Ovary (tissue), 9 donors: ENCODE results near the gene PKM. TPM values are rescaled to one million over a fixed set of nuclear protein-coding genes. Genes with fewer than 3 reads are reported as not detected.

Experiments used
- DNase-seq, 5 donors: peaks; one replicate each; pipeline ENCODE4 v3.0.0-alpha.2; 2019 to 2020
- H3K27ac ChIP-seq, 2 donors: fragments of 200-600 bp; one replicate each; pipeline versions ENCODE4 v1.5.1 to v1.8.0; 2019 to 2022
- H3K27me3 ChIP-seq: fragments of 200-600 bp; one replicate; pipeline ENCODE4 v1.8.0; 2022
- H3K36me3 ChIP-seq: fragments of 200-600 bp; sonication (generic); one replicate; pipeline ENCODE4 v1.5.1; 2019
- H3K4me1 ChIP-seq: one replicate; pipeline ENCODE4 v1.8.1; 2013; ENCODE audit warnings: mild to moderate bottlenecking, moderate library complexity; ENCODE audit not compliant: insufficient read depth
- H3K4me3 ChIP-seq: fragments of 200-600 bp; sonication (generic); one replicate; pipeline ENCODE4 v1.5.1; 2017
- H3K9me3 ChIP-seq, 2 donors: fragments of 200-600 bp in 1 of 2; sonication (generic) in 1 of 2; one replicate each; pipeline versions ENCODE4 v1.5.1 to v1.8.1; 2013 to 2019; ENCODE audit warnings: mild to moderate bottlenecking in 1 of 2, moderate library complexity in 1 of 2
- CTCF ChIP-seq, 3 donors: fragments of 450-650 bp in 2 of 3; fragments of 200-600 bp in 1 of 3; IDR thresholded peaks; one replicate each; pipeline versions ENCODE4 v1.5.1 to v1.8.0; 2016 to 2022; ENCODE audit warnings: antibody characterized with exemption in 3 of 3, mild to moderate bottlenecking in 1 of 3
- EP300 ChIP-seq: sonication (generic); formaldehyde crosslinking; IDR thresholded peaks from one replicate; pipeline ENCODE4 v1.6.1; 2017; ENCODE audit warnings: antibody characterized with exemption
- POLR2A ChIP-seq: fragments of 450-650 bp; IDR thresholded peaks from one replicate; pipeline ENCODE4 v1.6.1; 2017; ENCODE audit warnings: antibody characterized with exemption, mild to moderate bottlenecking, moderate library complexity
- WGBS, 3 donors: extraction: QIAGEN DNeasy Blood & Tissue Kit in 1 of 3; methylation state at CpG; one replicate each; pipeline versions ENCODE4 v1.1.5 to v1.1.7; 2013 to 2017; 5-methylcytosine and 5-hydroxymethylcytosine counted together
- intact Hi-C, 4 donors: fragments of 100-400 bp; cut with DNase I; formaldehyde crosslinking; loops; one replicate each; pipeline versions ENCODE4 v1.11.0 to v1.15.1; 2022 to 2023
- polyA plus RNA-seq, 2 donors: library from polyadenylated mRNA; stranded (reverse); fragments of 200-250 nt in 1 of 2; fragments of 350-450 nt in 1 of 2; fragmentation: Illumina TruSeq in 1 of 2; extraction: RNeasy Lipid Tissue Mini Kit (QIAGEN cat#74804) in 1 of 2; gene quantifications; one replicate each; pipeline ENCODE4 v1.2.3, GENCODE V29; 2013 to 2014
- total RNA-seq, 7 donors: library from RNA; depleted of rRNA in 2 of 7; stranded (reverse); fragments of >200 nt in 2 of 7; fragmentation: NEBNext Ultra II Directional in 3 of 7; extraction: Animal tissue kit (Norgen Biotek cat#: 25700) in 3 of 7; gene quantifications; one replicate each; pipeline versions ENCODE4 v1.1.0 to v1.2.4, GENCODE V29; 2016 to 2023
- donor health status: DM: no; HTN: no; CAD: no; lungs with moderate emphysema.
- donor health status: DM: no; HTN: no; CAD: no.
- donor health status: Bipolar disorder and iron deficiency.
- donor health status: DM: yes; HTN: yes; CAD: no.
- donor health status: DM: no; HTN: no; CAD: no.
- donor health status: DM: yes; HTN: yes; CAD: no.

The PKM gene
- total and polyA plus RNA-seq, 9 donors = 128 to 692 (median 291) TPM

- DNase-seq = no peak
- intact Hi-C loops = no loop called here
- Histone ChIP-seq H3K4me1 (no peaks in the 10 kb centered on the region), H3K4me3 (no peak overlapping the region), H3K36me3 (no peaks in the 10 kb centered on the region), H3K9me3 (no peaks in the 10 kb centered on the region), H3K27me3 (no peaks in the 10 kb centered on the region), H3K27ac (no peak overlapping the region)
- no peak for TF ChIP-seq CTCF (IDR thresholded peaks at IDR 0.05)
- no peak for TF ChIP-seq EP300
- WGBS, 3 donors = 44 to 55% (median 48%) methylated on average over 2 of the region's 2 CpGs
These were observed 11.9 kb upstream of the PKM start for GRCh38 chr15:72242775-72243370.

- intact Hi-C loops = no loop called here
- no peak overlapping the region for H3K4me3 ChIP-seq
- TF ChIP-seq EP300 = no peak
- no peak for TF ChIP-seq POLR2A
- TF ChIP-seq CTCF (IDR thresholded peaks at IDR 0.05) = no peak
- no peak overlapping the region for H3K27ac ChIP-seq
- no peaks in the 10 kb centered on the region for H3K27me3 ChIP-seq
- no peaks in the 10 kb centered on the region for H3K36me3 ChIP-seq
- no peak for DNase-seq
- no peaks in the 10 kb centered on the region for H3K9me3 ChIP-seq
- no peaks in the 10 kb centered on the region for H3K4me1 ChIP-seq
These were observed 8.7 kb upstream of the PKM start for GRCh38 chr15:72239652-72240051.

- DNase-seq = no peak
- no peak overlapping the region for H3K27ac ChIP-seq
- intact Hi-C loops = no loop called here
- no peak for TF ChIP-seq POLR2A
- no peak for TF ChIP-seq EP300
- no peaks in the 10 kb centered on the region for H3K4me1 ChIP-seq
- H3K27me3 ChIP-seq = no peaks in the 10 kb centered on the region
- H3K36me3 ChIP-seq = no peaks in the 10 kb centered on the region
- no peaks in the 10 kb centered on the region for H3K9me3 ChIP-seq
- WGBS, 3 donors = 94 to 97% (median 97%) methylated on average over 3 of the region's 3 CpGs
- no peak overlapping the region for H3K4me3 ChIP-seq
These were observed 7.6 kb upstream of the PKM start for GRCh38 chr15:72238586-72238985.

- H3K4me1 ChIP-seq = no peaks in the 10 kb centered on the region
- TF ChIP-seq EP300 (no peak), CTCF (IDR thresholded peaks at IDR 0.05) (no peak), POLR2A (no peak)
- H3K9me3 ChIP-seq = no peaks in the 10 kb centered on the region
- 92 to 96% (median 95%) methylated on average over 1 of the region's 1 CpG for WGBS, 3 donors
- no peak overlapping the region for H3K4me3 ChIP-seq
- DNase-seq = no peak
- no peak overlapping the region for H3K27ac ChIP-seq
- intact Hi-C loops = no loop called here
- no peaks in the 10 kb centered on the region for H3K36me3 ChIP-seq
- H3K27me3 ChIP-seq = no peaks in the 10 kb centered on the region
These were observed 6.8 kb upstream of the PKM start for GRCh38 chr15:72237853-72238224.

GRCh38 chr15:72237029-72237852 is 6.3 kb upstream of the PKM start:
- intact Hi-C loops = no loop called here
- peak in 1 of 5 donors; percentile 40 for DNase-seq
- 30 to 35% (median 31%) methylated on average over 3 of the region's 3 CpGs for WGBS, 3 donors
- TF ChIP-seq CTCF (IDR thresholded peaks at IDR 0.05) (no peak), POLR2A (no peak), EP300 (no peak)
- Histone ChIP-seq H3K27ac (no peak overlapping the region), H3K4me3 (no peak overlapping the region), H3K9me3 (no peaks in the 10 kb centered on the region), H3K4me1 (no peaks in the 10 kb centered on the region), H3K27me3 (no peaks in the 10 kb centered on the region), H3K36me3 (no peaks in the 10 kb centered on the region)
